ENCODE data around the gene LHX3. TPM values are rescaled to one million over a fixed set of nuclear protein-coding genes. Genes with fewer than 3 reads are reported as not detected.

Gene LHX3
- total and polyA plus RNA-seq, 2 of the 8 experiments (the other 6 are each of a cell fraction or from before 2014, with no cell fraction given) = 0.02 TPM; not detected in 1

GRCh38 chr9:136209232-136209631, 4.3 kb upstream of the LHX3 start:
- peaks cover 20 to 34% of the 10 kb centered on the region in 2 experiments for H4K20me1 ChIP-seq (replicated peaks in 1 of 2; ENCODE audit: control insufficient read depth in 1 of 2, insufficient read depth in 2 of 2, low read length in 2 of 2)
- no peaks in the 10 kb centered on the region for H3K79me2 ChIP-seq (ENCODE audit: control insufficient read depth in 1 of 2, insufficient read depth in 2 of 2, low read length in 2 of 2)
- H2AFZ ChIP-seq (ENCODE audit: low read length) = no peak overlapping the region
- no peak overlapping the region for H2BK20ac ChIP-seq (ENCODE audit: low read length)
- 89% methylated on average over 11 of the region's 17 CpGs; no CpG with 5 or more reads in 1 of the 2 experiments for WGBS, 2 experiments (ENCODE audit: extremely low coverage in 1 of 2, insufficient coverage in 1 of 2, insufficient read length in 1 of 2, insufficient replicate concordance in 2 of 2, low coverage in 1 of 2, low lambda C conversion rate in 2 of 2, missing lambda C conversion rate in 1 of 2)
- H2BK5ac ChIP-seq (ENCODE audit: low read depth, low read length) = no peak overlapping the region; the same call in 1 of the 2 replicates
- H3K9ac ChIP-seq (replicated peaks in 1 of 4; ENCODE audit: extremely low read depth in 1 of 4, low read depth in 3 of 4, low read length in 3 of 4) = 0 out of 7 replicates have a peak overlapping the region, but pooled peaks of 1 of the 4 experiments have one; percentile 10
- peaks cover 0 to under 1% of the 10 kb centered on the region in 2 experiments; a peak in 1 of 4 replicates for H3K9me3 ChIP-seq (ENCODE audit: insufficient read depth in 2 of 2, low read depth in 1 of 2, low read length in 1 of 2)
- no peak overlapping the region for H2BK12ac ChIP-seq (ENCODE audit: low read depth, low read length)
- no peak overlapping the region for H3K4me2 ChIP-seq (ENCODE audit: insufficient read depth in 1 of 2, low read depth in 2 of 2, low read length in 2 of 2)
- no peak overlapping the region for H3K27ac ChIP-seq (ENCODE audit: low read depth, low read length)
- peaks cover 3% of the 10 kb centered on the region; the same call in 1 of the 2 replicates for H3K23me2 ChIP-seq (ENCODE audit: low read depth, low read length)
- H4K91ac ChIP-seq (replicated peaks; ENCODE audit: insufficient read length, low read length) = no peak overlapping the region
- peaks cover 2 to 19% (median 8%) of the 10 kb centered on the region in 4 experiments; a peak in 5 of 8 replicates for H3K36me3 ChIP-seq (ENCODE audit: control insufficient read depth in 2 of 4, insufficient read depth in 4 of 4, low read length in 3 of 4)
- ChIA-PET CTCF (ENCODE audit: partially characterized antibody) (interaction anchor here (1.0 to 2.5 kb wide), 10 partner anchors 8 to 242 kb away, joined by 3 to 7 read pairs (median 4); no protein-coding TSS in a partner anchor), POLR2A (ENCODE audit: partially characterized antibody) (interaction anchor here (0.8 kb wide), 1 partner anchor 13 kb away, joined by 4 read pairs; no protein-coding TSS in a partner anchor)
- DNase-seq (ENCODE audit: low read depth in 1 of 2, low spot score in 2 of 2) (no peak), FAIRE-seq (no peak)
- no peak overlapping the region for H2BK120ac ChIP-seq (replicated peaks; ENCODE audit: low read depth, low read length)
- no peak overlapping the region for H3K18ac ChIP-seq (ENCODE audit: extremely low read depth, low read length)
- H3K14ac ChIP-seq (ENCODE audit: insufficient read length) = no peak overlapping the region
- H4K5ac ChIP-seq (ENCODE audit: insufficient read length, low read depth, low read length) = no peak overlapping the region
- no peak overlapping the region for H3K4me3 ChIP-seq (ENCODE audit: extremely low read depth in 1 of 4, insufficient read depth in 2 of 4, low read depth in 3 of 4, low read length in 4 of 4)
- no peak overlapping the region for H3K4ac ChIP-seq (replicated peaks; ENCODE audit: insufficient read length, low read depth, low read length)
- peaks cover 4% of the 10 kb centered on the region; the same call in 1 of the 2 replicates for H3K79me1 ChIP-seq (ENCODE audit: low read depth, low read length)
- peaks cover 2 to 5% (median 4%) of the 10 kb centered on the region in 4 experiments; a peak in 6 of 7 replicates for H3K4me1 ChIP-seq (replicated peaks in 1 of 4; ENCODE audit: control insufficient read depth in 3 of 4, insufficient read depth in 4 of 4, low read length in 3 of 4)
- no peak overlapping the region for H2BK15ac ChIP-seq (ENCODE audit: low read length)
- no peak overlapping the region for H2AK5ac ChIP-seq (ENCODE audit: low read depth, low read length)
- H3K56ac ChIP-seq (replicated peaks; ENCODE audit: insufficient read length, low read depth, low read length) = no peak overlapping the region
- no peak overlapping the region for H4K8ac ChIP-seq (ENCODE audit: extremely low read depth, insufficient read depth, low read length)
- H3K27me3 ChIP-seq (replicated peaks in 1 of 4; ENCODE audit: control insufficient read depth in 3 of 4, extremely low read depth in 1 of 4, insufficient read depth in 3 of 4, low read length in 3 of 4) = peaks cover 6 to 20% (median 18%) of the 10 kb centered on the region in 4 experiments
- H3K23ac ChIP-seq (ENCODE audit: insufficient read length) = no peak overlapping the region
- no peak for TF ChIP-seq POLR2A (IDR thresholded peaks at IDR 0.05; ENCODE audit: control extremely low read depth in 1 of 2, low read depth in 2 of 2, low read length in 2 of 2)
- no peak for TF ChIP-seq CTCF (IDR thresholded peaks at IDR 0.05; ENCODE audit: control extremely low read depth in 1 of 3, insufficient read depth in 1 of 3, low read depth in 1 of 3, low read length in 3 of 3)
- TF ChIP-seq KDM1A (IDR thresholded peaks at IDR 0.05; ENCODE audit: borderline replicate concordance, low read length) = no peak
- no peak for TF ChIP-seq RNF2 (IDR thresholded peaks at IDR 0.05; ENCODE audit: borderline replicate concordance, low read depth, low read length, missing control alignments, poor library complexity, severe bottlenecking)
- TF ChIP-seq RAD21 (IDR thresholded peaks at IDR 0.05 in 1 of 2, conservative IDR thresholded peaks at IDR 0.05 in 1 of 2; ENCODE audit: low read depth in 2 of 2, low read length in 2 of 2) = no peak

All from H1 (cell line).